Measurements from ENCODE around the gene SUSD2. TPM values are rescaled to one million over a fixed set of nuclear protein-coding genes. Genes with fewer than 3 reads are reported as not detected.
A peak's percentile ranks its signal among the peaks of the same experiment; 100 is the strongest.

The SUSD2 gene
- total and polyA plus RNA-seq, 2 of the 4 experiments (the other 2 are of a cell fraction), result 0.18 to 1.6 TPM

DNA sequence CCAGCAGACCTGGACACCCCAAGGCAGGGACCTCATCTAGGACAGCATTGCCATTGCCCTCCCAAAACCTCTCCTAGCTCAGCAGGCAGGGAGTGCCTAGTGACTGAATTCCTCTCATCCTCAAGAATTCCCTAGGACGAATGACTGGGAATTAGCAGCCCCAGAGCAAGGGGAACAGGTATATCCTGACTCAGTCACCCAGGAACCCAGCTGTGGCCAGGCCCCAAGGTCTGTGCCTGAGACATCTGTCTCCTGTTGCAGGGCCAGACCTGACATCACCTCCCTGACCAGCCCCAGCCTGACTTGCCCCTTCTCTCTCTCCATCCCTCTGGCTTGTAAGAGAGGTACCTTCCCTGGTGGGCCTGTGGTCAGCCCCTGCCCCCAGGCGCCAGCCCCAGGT is 39.0 kb upstream of the SUSD2 start:
- in situ Hi-C loops (cut with MboI; ENCODE audit: low sequenced_read_pairs) (no loop called here), intact Hi-C loops (cut with micrococcal nuclease) (no loop called here), dilution Hi-C loops (cut with HindIII; ENCODE audit: low sequenced_read_pairs, unreplicated experiment) (no loop called here)
- Histone ChIP-seq H3K36me3 (ENCODE audit: control insufficient read depth, insufficient read depth, low read length) (peaks cover 4% of the 10 kb centered on the region), H3K4ac (ENCODE audit: low read depth, low read length) (peak overlapping the region; percentile 31; the same call in 1 of the 2 replicates), H3K9me1 (ENCODE audit: insufficient read depth, low read length) (peaks cover 61% of the 10 kb centered on the region), H4K91ac (ENCODE audit: insufficient read depth, low read depth, low read length) (peak overlapping the region; percentile 39), H2AFZ (replicated peaks; ENCODE audit: low read length, poor library complexity) (no peak overlapping the region), H3K4me1 (ENCODE audit: control insufficient read depth, insufficient read depth, low read length) (peaks cover 42% of the 10 kb centered on the region), H2AK5ac (ENCODE audit: low read depth, low read length) (peak overlapping the region; percentile 86; the same call in 1 of the 2 replicates), H3K79me1 (ENCODE audit: low read depth in 1 of 2, low read length in 2 of 2) (peaks cover 25 to 59% of the 10 kb centered on the region in 2 experiments), H3K4me2 (ENCODE audit: low read depth, low read length) (no peak overlapping the region), H2BK5ac (ENCODE audit: low read depth, low read length, poor library complexity, severe bottlenecking) (no peak overlapping the region), H4K5ac (ENCODE audit: low read depth, low read length) (no peak overlapping the region), H3K9ac (ENCODE audit: low read depth, low read length) (no peak overlapping the region), H3K9me3 (ENCODE audit: control insufficient read depth, insufficient read depth, low read length) (no peaks in the 10 kb centered on the region), H3K56ac (ENCODE audit: extremely low read depth, insufficient read depth, low read length) (no peak overlapping the region), H2BK15ac (ENCODE audit: low read depth, low read length) (peak overlapping the region; percentile 3; the same call in 1 of the 3 replicates), H3K27ac (ENCODE audit: insufficient read depth, low read length) (no peak overlapping the region), H4K8ac (ENCODE audit: low read depth in 2 of 2, low read length in 2 of 2) (peak overlapping the region in 1 of 2 experiments; percentile 39; a peak in 1 of 4 replicates), H3K4me3 (ENCODE audit: insufficient read depth, low read depth, low read length) (no peak overlapping the region), H3K27me3 (ENCODE audit: control insufficient read depth, insufficient read depth, low read length) (no peaks in the 10 kb centered on the region), H2AK9ac (replicated peaks; ENCODE audit: low read depth, low read length, poor library complexity) (no peak overlapping the region), H3K18ac (ENCODE audit: low read depth, low read length) (0 out of 2 replicates have a peak overlapping the region, but pooled peaks have one; percentile 12), H3K14ac (replicated peaks; ENCODE audit: low read depth, low read length) (peak overlapping the region; percentile 68; the same call in 1 of the 2 replicates), H2BK20ac (ENCODE audit: low read depth, low read length) (peak overlapping the region; percentile 42; the same call in 1 of the 2 replicates), H3K23ac (ENCODE audit: low read depth, low read length) (no peak overlapping the region; the same call in 1 of the 2 replicates), H4K20me1 (ENCODE audit: insufficient read depth, low read length) (peaks cover 27% of the 10 kb centered on the region), H2BK120ac (ENCODE audit: low read depth, low read length) (0 out of 2 replicates have a peak overlapping the region, but pooled peaks have one; percentile 28)
- no CpG with 5 or more reads among the region's 2 CpGs for WGBS, 2 experiments (ENCODE audit: extremely low coverage in 2 of 2, insufficient read length in 1 of 2)
- ATAC-seq (ENCODE audit: low read depth), result no peak
- TF ChIP-seq FOS (IDR thresholded peaks at IDR 0.05; ENCODE audit: low read depth, low read length) (no peak), POLR2A (IDR thresholded peaks at IDR 0.05; ENCODE audit: low read depth, low read length) (no peak), RAD21 (IDR thresholded peaks at IDR 0.05; ENCODE audit: low read length) (no peak), CEBPB (IDR thresholded peaks at IDR 0.05; ENCODE audit: low read depth, low read length) (no peak), MXI1 (IDR thresholded peaks at IDR 0.05; ENCODE audit: borderline replicate concordance, low read depth, low read length) (no peak), RFX5 (IDR thresholded peaks at IDR 0.05; ENCODE audit: low read depth, low read length) (no peak), RCOR1 (IDR thresholded peaks at IDR 0.05; ENCODE audit: insufficient replicate concordance, low read length) (no peak), MAFK (IDR thresholded peaks at IDR 0.05; ENCODE audit: low read depth, low read length) (no peak), SMC3 (IDR thresholded peaks at IDR 0.05; ENCODE audit: low read depth, low read length) (no peak), NFE2L2 (IDR thresholded peaks at IDR 0.05; ENCODE audit: low read depth, low read length) (no peak), MAZ (IDR thresholded peaks at IDR 0.05; ENCODE audit: borderline replicate concordance, low read depth, low read length) (no peak), CHD1 (IDR thresholded peaks at IDR 0.05; ENCODE audit: low read depth, low read length) (no peak), BHLHE40 (IDR thresholded peaks at IDR 0.05; ENCODE audit: low read depth, low read length) (no peak)
- TF ChIP-seq, protein P1, sequence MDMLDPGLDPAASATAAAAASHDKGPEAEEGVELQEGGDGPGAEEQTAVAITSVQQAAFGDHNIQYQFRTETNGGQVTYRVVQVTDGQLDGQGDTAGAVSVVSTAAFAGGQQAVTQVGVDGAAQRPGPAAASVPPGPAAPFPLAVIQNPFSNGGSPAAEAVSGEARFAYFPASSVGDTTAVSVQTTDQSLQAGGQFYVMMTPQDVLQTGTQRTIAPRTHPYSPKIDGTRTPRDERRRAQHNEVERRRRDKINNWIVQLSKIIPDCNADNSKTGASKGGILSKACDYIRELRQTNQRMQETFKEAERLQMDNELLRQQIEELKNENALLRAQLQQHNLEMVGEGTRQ (IDR thresholded peaks at IDR 0.05; ENCODE audit: low read depth, low read length), result no peak
- TF ChIP-seq, protein P2, sequence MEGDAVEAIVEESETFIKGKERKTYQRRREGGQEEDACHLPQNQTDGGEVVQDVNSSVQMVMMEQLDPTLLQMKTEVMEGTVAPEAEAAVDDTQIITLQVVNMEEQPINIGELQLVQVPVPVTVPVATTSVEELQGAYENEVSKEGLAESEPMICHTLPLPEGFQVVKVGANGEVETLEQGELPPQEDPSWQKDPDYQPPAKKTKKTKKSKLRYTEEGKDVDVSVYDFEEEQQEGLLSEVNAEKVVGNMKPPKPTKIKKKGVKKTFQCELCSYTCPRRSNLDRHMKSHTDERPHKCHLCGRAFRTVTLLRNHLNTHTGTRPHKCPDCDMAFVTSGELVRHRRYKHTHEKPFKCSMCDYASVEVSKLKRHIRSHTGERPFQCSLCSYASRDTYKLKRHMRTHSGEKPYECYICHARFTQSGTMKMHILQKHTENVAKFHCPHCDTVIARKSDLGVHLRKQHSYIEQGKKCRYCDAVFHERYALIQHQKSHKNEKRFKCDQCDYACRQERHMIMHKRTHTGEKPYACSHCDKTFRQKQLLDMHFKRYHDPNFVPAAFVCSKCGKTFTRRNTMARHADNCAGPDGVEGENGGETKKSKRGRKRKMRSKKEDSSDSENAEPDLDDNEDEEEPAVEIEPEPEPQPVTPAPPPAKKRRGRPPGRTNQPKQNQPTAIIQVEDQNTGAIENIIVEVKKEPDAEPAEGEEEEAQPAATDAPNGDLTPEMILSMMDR (conservative IDR thresholded peaks at IDR 0.05; ENCODE audit: low read depth, low read length), result no peak
- TF ChIP-seq, protein P3, sequence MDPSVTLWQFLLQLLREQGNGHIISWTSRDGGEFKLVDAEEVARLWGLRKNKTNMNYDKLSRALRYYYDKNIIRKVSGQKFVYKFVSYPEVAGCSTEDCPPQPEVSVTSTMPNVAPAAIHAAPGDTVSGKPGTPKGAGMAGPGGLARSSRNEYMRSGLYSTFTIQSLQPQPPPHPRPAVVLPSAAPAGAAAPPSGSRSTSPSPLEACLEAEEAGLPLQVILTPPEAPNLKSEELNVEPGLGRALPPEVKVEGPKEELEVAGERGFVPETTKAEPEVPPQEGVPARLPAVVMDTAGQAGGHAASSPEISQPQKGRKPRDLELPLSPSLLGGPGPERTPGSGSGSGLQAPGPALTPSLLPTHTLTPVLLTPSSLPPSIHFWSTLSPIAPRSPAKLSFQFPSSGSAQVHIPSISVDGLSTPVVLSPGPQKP (IDR thresholded peaks at IDR 0.05; ENCODE audit: borderline replicate concordance, low read depth, low read length), result no peak
- no peak for DNase-seq
- ChIA-PET CTCF (interaction anchor here (0.9 kb wide), 1 partner anchor 15 kb away, joined by 3 read pairs; no protein-coding TSS in a partner anchor), POLR2A (ENCODE audit: unreplicated experiment) (no interaction called here)
- no TSS peak for BruUV-seq (replicated peaks)

Measured in IMR-90 (cell line).